DMS 273 treated with DMSO at 0.1 percent for 48 hours (cell line): ENCODE measurements around the gene MYO19.
"Not testable (repeated sequence)": the region's sequence is repeated elsewhere in the genome, so short reads cannot be mapped to it uniquely, and the experiment has no call there.

Source experiments
- DNase-seq: peaks from one replicate; lab custom pipeline; 2025; lab: John Stamatoyannopoulos, UW

MYO19 gene

GRCh38 chr17:36529121-36529520 lies 5.5 kb downstream of the MYO19 start:
- DNase-seq: no peak

GRCh38 chr17:36527621-36528250 lies 6.9 kb downstream of the MYO19 start:
- DNase-seq: no peak

GRCh38 chr17:36525888-36526287 lies 8.8 kb downstream of the MYO19 start:
- DNase-seq: no peak

- DNase-seq: no peak
Measured at GRCh38 chr17:36525113-36525512, 9.6 kb downstream of the MYO19 start.

- no peak for DNase-seq
Measured at GRCh38 chr17:36524428-36524876, 10.2 kb downstream of the MYO19 start.

- DNase-seq: no peak
Measured at GRCh38 chr17:36523113-36523512, 11.6 kb downstream of the MYO19 start.

- DNase-seq: no peak
Measured at GRCh38 chr17:36515837-36516236, 18.8 kb downstream of the MYO19 start.

- no peak for DNase-seq
Measured at GRCh38 chr17:36514856-36515255, 19.8 kb downstream of the MYO19 start.

GRCh38 chr17:36512641-36513040 lies 22.0 kb downstream of the MYO19 start:
- DNase-seq: no peak

- DNase-seq: no peak
Measured at GRCh38 chr17:36511216-36511615, 23.5 kb downstream of the MYO19 start.

GRCh38 chr17:36510636-36511035 lies 24.0 kb downstream of the MYO19 start:
- DNase-seq: no peak

- no peak for DNase-seq
Measured at GRCh38 chr17:36509272-36509985, 25.2 kb downstream of the MYO19 start.

- not testable (repeated sequence) for DNase-seq
Measured at GRCh38 chr17:36508439-36508838, 26.2 kb downstream of the MYO19 start.

GRCh38 chr17:36507266-36507665 lies 27.4 kb downstream of the MYO19 start:
- no peak for DNase-seq

GRCh38 chr17:36506831-36507230 lies 27.8 kb downstream of the MYO19 start:
- DNase-seq: no peak

GRCh38 chr17:36506249-36506826 lies 28.3 kb downstream of the MYO19 start:
- no peak for DNase-seq

GRCh38 chr17:36505171-36505570 lies 29.5 kb downstream of the MYO19 start:
- no peak for DNase-seq

- DNase-seq: no peak
Measured at GRCh38 chr17:36504156-36504545, 30.5 kb downstream of the MYO19 start.

- DNase-seq: no peak
Measured at GRCh38 chr17:36503456-36504155, 31.1 kb downstream of the MYO19 start.

- no peak for DNase-seq
Measured at GRCh38 chr17:36501963-36502362, 32.7 kb downstream of the MYO19 start.

GRCh38 chr17:36501351-36501750 lies 33.3 kb downstream of the MYO19 start:
- no peak for DNase-seq

- no peak for DNase-seq
Measured at GRCh38 chr17:36500745-36501225, 33.9 kb downstream of the MYO19 start.
